Adrenal gland (tissue), 12 donors: ENCODE results near the gene KCNMB2. TPM values are rescaled to one million over a fixed set of nuclear protein-coding genes. Genes with fewer than 3 reads are reported as not detected.

Experiments used
- DNase-seq, 7 donors: peaks; one replicate each; pipeline ENCODE4 v3.0.0-alpha.2; 2019 to 2020
- H3K27ac ChIP-seq, 5 donors: fragments of 200-600 bp; sonication (generic) in 4 of 5; 1 replicate in 3 of 5; 2 replicates in 2 of 5; pipeline versions ENCODE4 v1.5.1 to v1.8.0; 2016 to 2020; ENCODE audit warnings: mild to moderate bottlenecking in 1 of 5
- H3K27me3 ChIP-seq: fragments of 200-600 bp; 2 replicates; pipeline ENCODE4 v1.8.0; 2021
- H3K36me3 ChIP-seq, 2 donors: fragments of 200-600 bp; replicated peaks in 1 of 2; 1 replicate in 1 of 2; 2 replicates in 1 of 2; pipeline versions ENCODE4 v1.5.1 to v1.8.0; 2018 to 2022
- H3K4me1 ChIP-seq, 2 donors: fragments of 200-600 bp; replicated peaks in 1 of 2; 1 replicate in 1 of 2; 2 replicates in 1 of 2; pipeline versions ENCODE4 v1.5.1 to v1.8.0; 2018 to 2021
- H3K4me3 ChIP-seq, 4 donors: fragments of 200-600 bp; sonication (generic) in 3 of 4; one replicate each; pipeline ENCODE4 v1.5.1; 2016 to 2018
- H3K9me3 ChIP-seq, 3 donors: fragments of 200-600 bp; sonication (generic) in 1 of 3; replicated peaks in 1 of 3; 1 replicate in 2 of 3; 2 replicates in 1 of 3; pipeline versions ENCODE4 v1.5.1 to v1.8.0; 2016 to 2021
- CTCF ChIP-seq, 6 experiments: fragments of 450-650 bp in 4 of 6; fragments of 200-600 bp in 2 of 6; sonication (generic) in 1 of 6; IDR thresholded peaks; 1 replicate in 5 of 6; 2 replicates in 1 of 6; pipeline versions ENCODE4 v1.5.1 to v1.8.0; 2016 to 2021; ENCODE audit warnings: antibody characterized with exemption in 6 of 6, mild to moderate bottlenecking in 2 of 6, moderate library complexity in 1 of 6
- POLR2A ChIP-seq, 2 donors: fragments of 450-650 bp; IDR thresholded peaks; one replicate each; pipeline ENCODE4 v1.6.1; 2017; ENCODE audit warnings: antibody characterized with exemption in 2 of 2, mild to moderate bottlenecking in 2 of 2, moderate library complexity in 1 of 2
- WGBS, 4 donors: extraction: QIAGEN DNeasy Blood & Tissue Kit in 2 of 4; methylation state at CpG; one replicate each; pipeline versions ENCODE4 v1.1.5 to v1.1.7; 2013 to 2017; 5-methylcytosine and 5-hydroxymethylcytosine counted together
- intact Hi-C, 2 donors: fragments of 100-400 bp; cut with DNase I; formaldehyde crosslinking; loops; one replicate each; pipeline versions ENCODE4 v1.14.1 to v1.15.0; 2022 to 2023
- polyA plus RNA-seq, 3 donors: library from polyadenylated mRNA; stranded (reverse); fragments of 200-250 nt in 2 of 3; fragments of 350-450 nt in 1 of 3; fragmentation: Illumina TruSeq in 1 of 3; extraction: RNeasy Lipid Tissue Mini Kit (QIAGEN cat#74804) in 1 of 3; gene quantifications; one replicate each; pipeline ENCODE4 v1.2.3, GENCODE V29; 2013 to 2014
- total RNA-seq, 9 donors: library from RNA; depleted of rRNA in 4 of 9; stranded (reverse); fragments of >200 nt in 4 of 9; fragments of 120-200 nt in 1 of 9; fragmentation: NEBNext Ultra II Directional in 1 of 9; extraction: Animal tissue kit (Norgen Biotek cat#: 25700) in 1 of 9; gene quantifications; one replicate each; pipeline versions ENCODE4 v1.1.0 to v1.2.4, GENCODE V29; 2013 to 2023
- donor health status: healthy with polysubstance abuse.
- donor health status: Bipolar disorder and iron deficiency.
- donor health status: DM: yes; HTN: yes; CAD: no.
- donor health status: DM: no; HTN: no; CAD: no.
- donor health status: DM: no; HTN: no; CAD: no.
- donor health status: DM: yes; HTN: yes; CAD: no.

The KCNMB2 gene
- total and polyA plus RNA-seq, 12 donors = 0.58 to 8.6 (median 2.9) TPM; not detected in 3

GRCh38 chr3:178602856-178603255, 66.6 kb downstream of the KCNMB2 start:
- WGBS, 4 donors = 39 to 87% (median 70%) methylated on average over 1 to 2 of the region's 2 CpGs
- no peaks in the 10 kb centered on the region for H3K36me3 ChIP-seq
- no peaks in the 10 kb centered on the region for H3K27me3 ChIP-seq
- TF ChIP-seq POLR2A (IDR thresholded peaks at IDR 0.05) (no peak), CTCF (IDR thresholded peaks at IDR 0.05) (no peak)
- H3K9me3 ChIP-seq = no peaks in the 10 kb centered on the region
- DNase-seq = no peak
- intact Hi-C loops = no loop called here
- no peaks in the 10 kb centered on the region for H3K4me1 ChIP-seq
- H3K4me3 ChIP-seq = no peak overlapping the region
- no peak overlapping the region for H3K27ac ChIP-seq

- no peak for TF ChIP-seq POLR2A (IDR thresholded peaks at IDR 0.05)
- no peaks in the 10 kb centered on the region for H3K4me1 ChIP-seq
- no peak for DNase-seq
- H3K4me3 ChIP-seq = no peak overlapping the region
- no peaks in the 10 kb centered on the region for H3K27me3 ChIP-seq
- no peak overlapping the region for H3K27ac ChIP-seq
- 47 to 76% (median 56%) methylated on average over 1 of the region's 1 CpG for WGBS, 4 donors
- H3K9me3 ChIP-seq = no peaks in the 10 kb centered on the region
- no peaks in the 10 kb centered on the region for H3K36me3 ChIP-seq
- intact Hi-C loops = no loop called here
Measured at GRCh38 chr3:178603735-178604134, 67.5 kb downstream of the KCNMB2 start.

GRCh38 chr3:178618197-178618596, 82.0 kb downstream of the KCNMB2 start:
- Histone ChIP-seq H3K4me3 (no peak overlapping the region), H3K4me1 (peaks cover 0 to 4% of the 10 kb centered on the region in 2 donors), H3K27ac (no peak overlapping the region), H3K9me3 (no peaks in the 10 kb centered on the region), H3K36me3 (no peaks in the 10 kb centered on the region), H3K27me3 (no peaks in the 10 kb centered on the region)
- WGBS, 4 donors = 36 to 44% (median 42%) methylated on average over 3 of the region's 3 CpGs
- intact Hi-C loops = no loop called here
- TF ChIP-seq POLR2A (IDR thresholded peaks at IDR 0.05) = no peak
- TF ChIP-seq CTCF (IDR thresholded peaks at IDR 0.05) = no peak
- no peak for DNase-seq

GRCh38 chr3:178618896-178619295, 82.7 kb downstream of the KCNMB2 start:
- TF ChIP-seq CTCF (IDR thresholded peaks at IDR 0.05) = no peak
- TF ChIP-seq POLR2A (IDR thresholded peaks at IDR 0.05) = no peak
- no peaks in the 10 kb centered on the region for H3K36me3 ChIP-seq
- no peaks in the 10 kb centered on the region for H3K27me3 ChIP-seq
- H3K9me3 ChIP-seq = no peaks in the 10 kb centered on the region
- intact Hi-C loops = no loop called here
- H3K27ac ChIP-seq = no peak overlapping the region
- H3K4me3 ChIP-seq = no peak overlapping the region
- H3K4me1 ChIP-seq = peaks cover 0 to 4% of the 10 kb centered on the region in 2 donors
- 66 to 77% (median 69%) methylated on average over 2 of the region's 2 CpGs for WGBS, 4 donors
- DNase-seq = no peak

- Histone ChIP-seq H3K36me3 (no peaks in the 10 kb centered on the region), H3K4me1 (peaks cover 0 to under 1% of the 10 kb centered on the region in 2 donors), H3K27ac (no peak overlapping the region), H3K27me3 (no peaks in the 10 kb centered on the region), H3K4me3 (no peak overlapping the region), H3K9me3 (no peaks in the 10 kb centered on the region)
- 62 to 73% (median 68%) methylated on average over 3 of the region's 3 CpGs for WGBS, 4 donors
- TF ChIP-seq POLR2A (IDR thresholded peaks at IDR 0.05) (no peak), CTCF (IDR thresholded peaks at IDR 0.05) (no peak)
- intact Hi-C loops = no loop called here
- no peak for DNase-seq
Measured at GRCh38 chr3:178623666-178624255, 87.5 kb downstream of the KCNMB2 start.
